Measurements from ENCODE around the gene CYP4Z1.
"Not testable (repeated sequence)": the region's sequence is repeated elsewhere in the genome, so short reads cannot be mapped to it uniquely, and the experiment has no call there.

The CYP4Z1 gene

GRCh38 chr1:47128854-47129253, 61.8 kb downstream of the CYP4Z1 start:
- DNase-seq = not testable (repeated sequence)

DNA sequence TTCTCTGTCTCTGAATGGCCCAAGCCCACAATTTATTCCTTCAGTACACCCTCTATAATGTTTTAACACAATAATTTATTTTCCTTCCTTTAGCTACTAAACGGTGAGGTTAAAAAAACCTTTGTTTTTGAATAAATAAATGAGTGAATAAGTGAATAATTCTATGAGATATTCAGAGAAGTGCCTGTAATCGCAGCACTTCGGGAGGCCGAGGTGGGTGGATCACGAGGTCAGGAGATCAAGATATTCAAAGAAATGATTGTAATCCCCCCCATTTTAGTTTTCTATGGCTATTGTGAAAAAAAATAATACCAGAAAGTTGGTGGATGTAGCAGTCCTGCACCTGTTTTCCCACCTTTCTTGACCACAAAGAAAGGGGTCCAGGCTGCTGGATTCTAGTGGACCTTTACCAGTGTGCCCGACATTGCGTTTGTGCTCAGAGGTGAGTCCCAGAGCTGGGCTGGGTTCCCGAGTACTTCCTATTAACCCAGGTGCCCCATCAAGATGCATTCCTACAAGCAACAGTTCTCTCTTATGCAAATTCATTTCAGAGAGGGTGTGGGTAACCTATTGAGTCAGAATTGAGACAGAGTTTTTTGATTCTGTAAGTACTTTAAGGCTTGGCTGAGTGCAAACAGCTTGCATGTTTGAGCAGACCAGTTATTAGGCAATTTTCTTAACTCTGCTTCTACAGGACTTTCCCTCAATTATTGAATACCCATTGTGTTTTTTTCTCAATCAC, 62.6 kb downstream of the CYP4Z1 start:
- DNase-seq = not testable (repeated sequence)

DNA sequence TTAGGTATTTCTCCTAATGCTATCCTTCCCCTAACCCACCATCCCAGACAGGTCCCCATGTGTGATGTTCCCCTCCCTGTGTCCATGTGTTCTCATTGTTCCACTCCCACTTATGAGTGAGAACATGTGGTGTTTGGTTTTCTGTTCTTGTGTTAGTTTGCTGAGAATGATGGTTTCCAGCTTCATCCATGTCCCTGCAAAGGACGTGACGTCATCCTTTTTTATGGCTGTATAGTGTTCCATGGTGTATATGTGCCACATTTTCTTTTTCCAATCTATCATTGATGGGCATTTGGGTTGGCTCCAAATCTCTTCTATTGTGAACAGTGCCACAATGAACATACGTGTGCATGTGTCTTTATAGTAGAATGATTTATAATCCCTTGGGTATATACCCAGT, 65.6 kb downstream of the CYP4Z1 start:
- DNase-seq = not testable (repeated sequence)

- no peak for DNase-seq
These were observed 70.2 kb downstream of the CYP4Z1 start, which contains the start of gene CYP4A22 for GRCh38 chr1:47137198-47137597. CYP4A22 (plus strand) TSS chr1:47137441; CDS start chr1:47137486, 45 bp downstream.

DNA sequence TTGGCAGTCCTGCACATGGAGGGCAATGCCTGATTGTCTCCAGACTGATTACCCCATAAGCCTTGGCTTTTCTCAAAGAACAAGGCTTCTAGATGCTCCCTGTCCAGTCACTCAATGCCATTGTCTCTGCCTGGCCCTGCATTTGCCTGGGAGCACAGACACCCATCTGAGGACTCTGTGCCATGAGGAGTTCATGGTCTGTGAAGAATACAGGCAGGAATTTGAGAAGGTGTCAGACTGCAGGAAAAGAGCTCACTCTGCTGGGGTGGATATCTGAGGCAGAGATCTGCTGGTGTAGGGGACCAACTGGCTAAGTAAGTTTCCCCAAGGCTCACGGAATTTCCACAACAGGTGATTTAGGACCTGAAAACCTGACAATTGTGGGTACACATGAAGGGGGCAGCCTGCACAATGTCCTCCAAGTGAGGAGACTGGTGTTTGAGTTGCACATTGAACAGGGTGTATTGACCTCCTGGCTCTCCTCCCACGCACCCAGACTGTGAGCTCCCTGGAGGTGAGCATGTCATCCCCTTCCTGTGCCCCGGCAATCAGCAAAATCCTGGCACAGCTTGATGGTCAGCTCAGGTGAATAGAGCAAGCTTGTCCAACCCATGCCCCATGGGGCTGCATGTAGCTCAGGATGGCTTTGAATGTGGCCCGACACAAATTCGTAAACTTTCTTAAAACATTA, 71.0 kb downstream of the CYP4Z1 start:
- no peak for DNase-seq

DNA sequence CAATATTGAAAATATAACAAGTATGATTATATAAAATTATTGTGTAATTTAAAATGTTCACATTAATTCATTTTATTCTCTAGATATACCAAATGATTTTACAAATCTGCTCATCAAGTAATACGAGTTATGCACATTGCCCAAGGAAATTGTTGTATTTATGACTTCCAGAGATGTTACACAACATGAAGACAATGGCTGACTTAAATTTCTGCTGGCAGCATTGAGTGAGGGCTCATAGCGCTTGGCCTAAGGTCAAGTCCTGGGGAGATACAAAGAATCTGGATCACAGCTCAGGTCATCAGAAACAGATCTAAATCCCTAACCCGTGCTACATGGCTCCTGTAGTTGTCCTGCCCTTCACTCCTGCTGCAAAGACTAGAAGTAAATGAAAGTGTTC, 73.3 kb downstream of the CYP4Z1 start:
- DNase-seq = not testable (repeated sequence)

DNA sequence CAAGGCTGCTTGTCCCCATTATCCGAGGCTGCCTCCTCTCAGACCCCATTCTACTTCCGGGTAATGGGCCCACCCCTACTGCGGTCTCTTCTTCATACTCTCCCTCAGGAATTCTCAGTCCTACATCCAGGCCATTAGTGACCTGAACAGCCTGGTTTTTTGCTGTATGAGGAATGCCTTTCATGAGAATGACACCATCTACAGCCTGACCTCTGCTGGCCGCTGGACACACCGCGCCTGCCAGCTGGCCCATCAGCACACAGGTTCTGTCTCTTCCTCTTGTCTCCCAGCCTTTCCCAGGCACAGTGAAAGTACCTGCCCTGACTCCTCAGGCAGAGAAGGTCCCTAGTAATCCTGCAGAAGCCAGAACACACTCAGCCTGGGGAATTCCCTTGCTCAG, 76.6 kb downstream of the CYP4Z1 start:
- not testable (repeated sequence) for DNase-seq

GRCh38 chr1:47146495-47146894, 79.5 kb downstream of the CYP4Z1 start:
- DNase-seq = not testable (repeated sequence)

- no peak for DNase-seq
These were observed 80.2 kb downstream of the CYP4Z1 start for GRCh38 chr1:47147047-47147785.

GRCh38 chr1:47149162-47149561, 82.1 kb downstream of the CYP4Z1 start:
- DNase-seq = not testable (repeated sequence)

DNA sequence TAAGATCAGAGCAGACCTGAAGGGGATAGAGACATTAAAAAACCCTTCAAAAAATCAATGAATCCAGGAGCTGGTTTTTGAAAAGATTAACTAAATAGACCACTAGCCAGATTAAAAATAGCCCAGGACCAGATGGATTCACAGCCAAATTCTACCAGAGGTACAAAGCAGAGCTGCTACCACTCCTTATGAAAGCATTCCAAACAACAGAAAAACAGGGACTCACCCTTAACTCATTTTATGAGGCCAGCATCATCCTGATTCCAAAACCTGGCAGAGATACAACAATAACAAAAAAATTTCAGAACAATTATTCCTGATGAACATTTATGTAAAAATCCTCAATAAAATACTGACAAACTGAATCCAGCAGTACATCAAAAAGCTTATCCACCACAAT, 89.4 kb downstream of the CYP4Z1 start:
- not testable (repeated sequence) for DNase-seq

GRCh38 chr1:47157957-47158356, 90.9 kb downstream of the CYP4Z1 start:
- DNase-seq = not testable (repeated sequence)

DNA sequence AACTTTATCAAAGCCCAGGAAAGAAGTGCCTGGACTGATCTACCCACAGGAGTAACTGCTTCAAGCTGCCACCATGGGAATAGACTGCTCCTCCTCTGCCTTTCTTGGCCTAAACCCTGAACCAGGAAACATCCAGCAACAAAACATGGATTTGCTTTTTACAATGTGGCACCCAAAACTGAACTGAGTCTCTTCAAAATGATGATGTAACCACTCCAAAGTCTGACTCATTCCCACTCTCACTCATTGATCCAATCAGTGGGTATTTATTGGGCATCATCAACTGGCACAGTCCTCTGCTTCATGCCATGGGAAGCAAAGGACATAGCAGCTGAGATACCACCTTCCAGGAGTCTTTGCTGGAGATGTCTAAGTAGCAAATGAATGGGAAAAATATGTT, 93.7 kb downstream of the CYP4Z1 start:
- no peak for DNase-seq

GRCh38 chr1:47161298-47162040, 94.4 kb downstream of the CYP4Z1 start:
- no peak for DNase-seq

- DNase-seq = no peak
These were observed 97.5 kb downstream of the CYP4Z1 start for GRCh38 chr1:47164552-47164951.
